Osteocyte (in vitro differentiated cells): ENCODE results near the gene PRKG1. TPM values are rescaled to one million over a fixed set of nuclear protein-coding genes. Genes with fewer than 3 reads are reported as not detected.

Source experiments
- DNase-seq: peaks from one replicate; pipeline ENCODE4 v3.0.0; 2021; ENCODE audit warnings: mixed read lengths; ENCODE audit not compliant: unreplicated experiment; ENCODE audit errors: extremely low spot score
- H3K27ac Mint-ChIP-seq: one replicate; pipeline ENCODE4 v1.8.0; 2021; ENCODE audit warnings: mild to moderate bottlenecking, mixed read lengths; ENCODE audit not compliant: unreplicated experiment
- H3K27me3 Mint-ChIP-seq: one replicate; pipeline ENCODE4 v1.8.0; 2021; ENCODE audit warnings: mixed read lengths; ENCODE audit not compliant: unreplicated experiment
- H3K36me3 Mint-ChIP-seq: one replicate; pipeline ENCODE4 v1.8.0; 2021; ENCODE audit warnings: mixed read lengths; ENCODE audit not compliant: unreplicated experiment
- H3K4me1 Mint-ChIP-seq: one replicate; pipeline ENCODE4 v1.8.0; 2021; ENCODE audit warnings: mixed read lengths; ENCODE audit not compliant: unreplicated experiment
- H3K4me3 Mint-ChIP-seq: one replicate; pipeline ENCODE4 v1.8.0; 2021; ENCODE audit warnings: mild to moderate bottlenecking, moderate library complexity, mixed read lengths; ENCODE audit not compliant: unreplicated experiment
- H3K9me3 Mint-ChIP-seq: one replicate; pipeline ENCODE4 v1.8.0; 2021; ENCODE audit warnings: mixed read lengths; ENCODE audit not compliant: unreplicated experiment
- total RNA-seq: library from RNA; stranded (reverse); gene quantifications from 2 replicates; pipeline ENCODE4 v1.2.1, GENCODE V29; 2021
- TF ChIP-seq, protein P1 (sequence below): fragments of 200-600 bp; sonication (generic); IDR thresholded peaks from 2 replicates; pipeline ENCODE4 v1.5.0; 2021; ENCODE audit warnings: antibody characterized with exemption, mild to moderate bottlenecking, moderate library complexity

The PRKG1 gene
- total RNA-seq, 1 donor from 2014 or later, result 10.8 TPM

DNA sequence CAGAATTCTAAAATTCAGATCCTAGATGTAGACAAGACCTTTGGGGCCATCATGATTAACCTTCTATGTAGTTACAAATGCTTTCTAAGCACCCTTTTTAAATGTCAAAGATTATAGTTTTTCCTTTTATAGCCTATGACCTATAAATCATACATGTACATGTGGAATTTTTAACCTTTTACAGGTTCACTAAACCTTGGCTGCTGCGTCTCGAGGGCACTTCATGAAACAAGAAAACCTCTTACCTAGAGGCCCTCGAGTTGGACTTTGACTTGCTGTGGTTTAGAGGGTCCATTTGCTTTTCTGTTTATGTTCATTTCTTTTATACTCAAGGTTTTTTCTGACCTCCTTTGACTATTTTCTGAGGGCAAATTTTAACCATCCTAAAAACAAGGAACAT is 323.0 kb downstream of the PRKG1 start:
- Mint-ChIP-seq H3K36me3 (no peaks in the 10 kb centered on the region), H3K4me1 (peaks cover 4% of the 10 kb centered on the region), H3K9me3 (no peaks in the 10 kb centered on the region), H3K27me3 (no peaks in the 10 kb centered on the region), H3K27ac (no peak overlapping the region), H3K4me3 (no peak overlapping the region)
- DNase-seq, result no peak
- TF ChIP-seq, protein P1, sequence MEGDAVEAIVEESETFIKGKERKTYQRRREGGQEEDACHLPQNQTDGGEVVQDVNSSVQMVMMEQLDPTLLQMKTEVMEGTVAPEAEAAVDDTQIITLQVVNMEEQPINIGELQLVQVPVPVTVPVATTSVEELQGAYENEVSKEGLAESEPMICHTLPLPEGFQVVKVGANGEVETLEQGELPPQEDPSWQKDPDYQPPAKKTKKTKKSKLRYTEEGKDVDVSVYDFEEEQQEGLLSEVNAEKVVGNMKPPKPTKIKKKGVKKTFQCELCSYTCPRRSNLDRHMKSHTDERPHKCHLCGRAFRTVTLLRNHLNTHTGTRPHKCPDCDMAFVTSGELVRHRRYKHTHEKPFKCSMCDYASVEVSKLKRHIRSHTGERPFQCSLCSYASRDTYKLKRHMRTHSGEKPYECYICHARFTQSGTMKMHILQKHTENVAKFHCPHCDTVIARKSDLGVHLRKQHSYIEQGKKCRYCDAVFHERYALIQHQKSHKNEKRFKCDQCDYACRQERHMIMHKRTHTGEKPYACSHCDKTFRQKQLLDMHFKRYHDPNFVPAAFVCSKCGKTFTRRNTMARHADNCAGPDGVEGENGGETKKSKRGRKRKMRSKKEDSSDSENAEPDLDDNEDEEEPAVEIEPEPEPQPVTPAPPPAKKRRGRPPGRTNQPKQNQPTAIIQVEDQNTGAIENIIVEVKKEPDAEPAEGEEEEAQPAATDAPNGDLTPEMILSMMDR, result no peak

- no peaks in the 10 kb centered on the region for H3K36me3 Mint-ChIP-seq
- TF ChIP-seq, protein P1, result no peak
- DNase-seq, result no peak
- H3K4me1 Mint-ChIP-seq, result peaks cover 4% of the 10 kb centered on the region
- no peak overlapping the region for H3K4me3 Mint-ChIP-seq
- H3K27me3 Mint-ChIP-seq, result no peaks in the 10 kb centered on the region
- H3K27ac Mint-ChIP-seq, result no peak overlapping the region
- no peaks in the 10 kb centered on the region for H3K9me3 Mint-ChIP-seq
Measured at GRCh38 chr10:51397695-51398094, 323.4 kb downstream of the PRKG1 start.

DNA sequence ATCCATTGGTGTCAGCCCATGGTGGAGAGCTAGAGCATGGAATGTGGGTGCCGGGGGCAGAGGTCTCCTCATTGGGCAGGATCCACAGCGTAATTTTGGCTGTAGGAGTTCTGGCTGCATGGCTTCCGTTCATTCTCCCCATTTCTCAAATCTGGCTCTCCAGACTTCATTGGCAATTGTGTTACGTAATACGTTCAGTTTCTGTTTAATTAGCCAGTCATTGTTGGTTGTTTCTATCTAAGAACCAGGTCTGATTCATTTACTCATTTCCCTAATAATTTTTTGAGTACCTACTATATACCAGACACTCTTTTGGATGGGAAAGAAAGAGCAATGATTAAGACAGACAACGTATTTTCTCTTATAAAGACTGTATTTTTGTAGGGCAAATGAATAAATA is 325.6 kb downstream of the PRKG1 start:
- Mint-ChIP-seq H3K9me3 (no peaks in the 10 kb centered on the region), H3K4me1 (peaks cover 4% of the 10 kb centered on the region), H3K27me3 (no peaks in the 10 kb centered on the region), H3K36me3 (no peaks in the 10 kb centered on the region), H3K27ac (no peak overlapping the region), H3K4me3 (no peak overlapping the region)
- TF ChIP-seq, protein P1, result no peak
- DNase-seq, result no peak

- no peak for DNase-seq
- H3K27ac Mint-ChIP-seq, result no peak overlapping the region
- TF ChIP-seq, protein P1, result no peak
- H3K4me1 Mint-ChIP-seq, result peaks cover 4% of the 10 kb centered on the region
- H3K27me3 Mint-ChIP-seq, result no peaks in the 10 kb centered on the region
- no peaks in the 10 kb centered on the region for H3K9me3 Mint-ChIP-seq
- no peak overlapping the region for H3K4me3 Mint-ChIP-seq
- no peaks in the 10 kb centered on the region for H3K36me3 Mint-ChIP-seq
Measured at GRCh38 chr10:51400392-51401096, 326.3 kb downstream of the PRKG1 start.

DNA sequence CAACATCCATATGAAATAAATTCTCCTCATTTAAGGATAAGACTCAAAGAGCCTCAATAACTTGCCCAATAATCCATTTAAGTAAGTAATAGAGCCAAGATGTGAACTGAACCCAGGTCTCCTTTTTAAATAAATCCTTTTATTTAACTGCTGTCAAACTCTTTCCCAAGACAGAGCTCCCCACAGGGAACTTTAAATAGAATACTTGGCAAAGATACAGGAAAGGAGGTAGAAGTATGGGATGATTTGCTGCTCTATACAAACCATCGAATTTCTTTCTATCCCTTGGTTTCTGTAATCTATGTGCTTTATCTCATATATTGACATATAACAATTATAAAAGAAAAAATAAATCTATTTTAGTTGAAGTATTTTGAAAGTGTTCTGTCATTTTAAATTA is 329.2 kb downstream of the PRKG1 start:
- Mint-ChIP-seq H3K4me3 (no peak overlapping the region), H3K36me3 (no peaks in the 10 kb centered on the region), H3K27me3 (no peaks in the 10 kb centered on the region)

More for the DNA sequence above, 329.2 kb downstream of the PRKG1 start:
- no peaks in the 10 kb centered on the region for H3K9me3 Mint-ChIP-seq
- H3K4me1 Mint-ChIP-seq, result no peaks in the 10 kb centered on the region
- TF ChIP-seq, protein P1, result no peak
- no peak overlapping the region for H3K27ac Mint-ChIP-seq
- DNase-seq, result no peak
